ENCODE results near the gene ACVR1C. TPM values are rescaled to one million over a fixed set of nuclear protein-coding genes. Genes with fewer than 3 reads are reported as not detected.

Gene ACVR1C
- 1.1 TPM for total RNA-seq
- long read RNA-seq, result 0 reads

DNA sequence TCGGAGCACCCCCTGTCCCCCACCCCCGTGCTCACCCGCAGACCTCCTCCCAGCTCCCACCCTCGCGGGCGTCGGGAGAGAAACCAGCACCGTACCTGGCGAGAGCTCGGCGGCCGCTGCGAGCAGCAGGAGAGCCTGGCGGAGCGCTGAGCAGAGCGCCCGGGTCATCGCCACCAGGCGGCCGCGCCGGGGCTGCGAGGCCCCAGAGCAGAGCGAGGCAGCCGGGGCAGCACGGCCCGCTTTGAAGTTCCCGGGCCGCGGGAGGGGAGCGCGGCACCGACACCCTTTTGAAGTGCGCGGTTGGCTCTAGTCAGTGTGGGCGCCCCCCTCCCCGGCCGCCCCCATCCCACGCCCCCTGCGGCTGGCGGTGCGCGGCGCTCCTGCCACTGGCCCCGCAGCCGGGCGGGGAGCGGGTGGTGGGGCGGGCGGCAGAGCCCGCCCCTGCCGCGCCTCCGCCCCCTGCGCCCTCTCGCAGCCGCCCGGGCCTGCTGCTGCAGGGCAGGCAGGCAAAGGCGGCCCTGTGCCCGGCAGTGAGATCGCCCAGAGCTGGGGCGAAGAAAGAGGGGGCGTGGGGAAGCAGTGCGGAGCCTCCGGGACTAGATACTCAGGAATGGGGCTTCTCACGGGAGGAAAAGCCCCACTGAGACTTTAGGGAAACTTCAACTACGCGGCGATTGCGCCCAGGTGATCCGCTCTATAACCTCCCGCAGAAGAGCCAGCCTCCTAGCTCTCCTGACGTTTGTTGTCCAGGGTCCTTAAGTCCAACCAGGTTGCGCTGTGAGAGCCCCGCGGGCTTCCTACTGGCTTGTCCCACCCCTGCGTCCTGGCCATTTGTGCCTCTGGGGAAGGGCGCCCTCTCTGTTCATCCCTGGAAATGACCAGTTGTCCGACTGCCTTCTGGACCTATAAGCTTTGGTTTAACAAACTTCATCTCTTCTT lies at the start of gene ACVR1C:
TSS of gene ACVR1C (minus strand) at position 388 of the 939 bp plus-strand sequence. CDS start at position 168, 220 bp downstream.
- no peaks in the 10 kb centered on the region for H3K36me3 ChIP-seq
- ATAC-seq (peak; percentile 93), DNase-seq (peak; percentile 86)
- peak within 1 kb of the TSS; percentile 56 for H3K4me3 ChIP-seq
- TF ChIP-seq, protein P1, sequence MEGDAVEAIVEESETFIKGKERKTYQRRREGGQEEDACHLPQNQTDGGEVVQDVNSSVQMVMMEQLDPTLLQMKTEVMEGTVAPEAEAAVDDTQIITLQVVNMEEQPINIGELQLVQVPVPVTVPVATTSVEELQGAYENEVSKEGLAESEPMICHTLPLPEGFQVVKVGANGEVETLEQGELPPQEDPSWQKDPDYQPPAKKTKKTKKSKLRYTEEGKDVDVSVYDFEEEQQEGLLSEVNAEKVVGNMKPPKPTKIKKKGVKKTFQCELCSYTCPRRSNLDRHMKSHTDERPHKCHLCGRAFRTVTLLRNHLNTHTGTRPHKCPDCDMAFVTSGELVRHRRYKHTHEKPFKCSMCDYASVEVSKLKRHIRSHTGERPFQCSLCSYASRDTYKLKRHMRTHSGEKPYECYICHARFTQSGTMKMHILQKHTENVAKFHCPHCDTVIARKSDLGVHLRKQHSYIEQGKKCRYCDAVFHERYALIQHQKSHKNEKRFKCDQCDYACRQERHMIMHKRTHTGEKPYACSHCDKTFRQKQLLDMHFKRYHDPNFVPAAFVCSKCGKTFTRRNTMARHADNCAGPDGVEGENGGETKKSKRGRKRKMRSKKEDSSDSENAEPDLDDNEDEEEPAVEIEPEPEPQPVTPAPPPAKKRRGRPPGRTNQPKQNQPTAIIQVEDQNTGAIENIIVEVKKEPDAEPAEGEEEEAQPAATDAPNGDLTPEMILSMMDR (IDR thresholded peaks at IDR 0.05), result peak; percentile 48
- intact Hi-C loops (cut with DNase I), result no loop called here
- peaks cover 12% of the 10 kb centered on the region for H3K4me1 ChIP-seq
- no peaks in the 10 kb centered on the region for H3K9me3 ChIP-seq
- H3K27ac ChIP-seq, result no peak within 1 kb of the TSS
- H3K27me3 ChIP-seq, result peaks cover 5% of the 10 kb centered on the region

DNA sequence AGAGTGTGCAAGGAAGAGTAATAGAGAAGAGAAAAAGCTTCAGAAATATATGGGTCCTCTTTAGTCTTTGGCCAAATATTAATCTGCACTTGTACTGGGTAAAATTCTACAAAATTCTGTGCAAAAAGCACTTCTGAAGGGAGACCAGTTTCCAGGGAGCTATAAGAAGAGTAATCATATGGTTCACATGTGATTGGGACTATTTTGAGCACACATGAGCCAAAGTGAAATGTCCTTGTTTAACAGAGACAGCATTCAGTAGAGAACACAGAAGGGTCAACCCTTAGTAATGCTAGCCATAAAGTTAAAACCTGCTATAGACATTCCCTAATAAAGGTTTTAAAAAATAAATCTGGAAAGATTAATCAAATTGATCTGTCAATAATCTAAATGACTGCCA lies 49.3 kb upstream of the ACVR1C start:
- no peak for ATAC-seq
- no peaks in the 10 kb centered on the region for H3K4me1 ChIP-seq
- H3K27ac ChIP-seq, result no peak overlapping the region
- no peaks in the 10 kb centered on the region for H3K36me3 ChIP-seq
- DNase-seq, result no peak
- no peak overlapping the region for H3K4me3 ChIP-seq
- no peaks in the 10 kb centered on the region for H3K9me3 ChIP-seq
- intact Hi-C loops (cut with DNase I), result no loop called here
- TF ChIP-seq, protein P1 (IDR thresholded peaks at IDR 0.05), result no peak
- no peaks in the 10 kb centered on the region for H3K27me3 ChIP-seq

DNA sequence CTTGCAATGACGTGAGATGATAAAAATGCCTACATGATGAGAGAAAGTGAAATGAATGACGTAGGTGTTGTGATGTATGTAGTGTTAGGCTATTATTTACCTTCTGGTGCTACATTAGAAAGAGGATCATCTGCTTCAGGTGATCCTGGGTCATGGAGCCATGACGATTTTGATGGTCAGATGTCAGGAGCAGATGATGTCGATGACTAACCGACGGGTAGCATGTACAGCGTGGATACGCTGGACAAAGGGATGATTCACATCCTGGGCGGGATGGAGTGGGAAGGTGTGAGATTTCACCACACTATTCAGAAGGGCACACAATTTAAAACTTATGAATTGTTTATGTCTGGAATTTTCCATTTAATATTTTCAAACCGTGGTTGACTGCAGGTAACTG lies 43.5 kb upstream of the ACVR1C start:
- TF ChIP-seq, protein P1 (IDR thresholded peaks at IDR 0.05), result no peak
- intact Hi-C loops (cut with DNase I), result no loop called here
- Histone ChIP-seq H3K9me3 (no peaks in the 10 kb centered on the region), H3K4me3 (no peak overlapping the region), H3K27me3 (no peaks in the 10 kb centered on the region), H3K4me1 (no peaks in the 10 kb centered on the region), H3K27ac (no peak overlapping the region), H3K36me3 (no peaks in the 10 kb centered on the region)
- ATAC-seq (no peak), DNase-seq (no peak)

DNA sequence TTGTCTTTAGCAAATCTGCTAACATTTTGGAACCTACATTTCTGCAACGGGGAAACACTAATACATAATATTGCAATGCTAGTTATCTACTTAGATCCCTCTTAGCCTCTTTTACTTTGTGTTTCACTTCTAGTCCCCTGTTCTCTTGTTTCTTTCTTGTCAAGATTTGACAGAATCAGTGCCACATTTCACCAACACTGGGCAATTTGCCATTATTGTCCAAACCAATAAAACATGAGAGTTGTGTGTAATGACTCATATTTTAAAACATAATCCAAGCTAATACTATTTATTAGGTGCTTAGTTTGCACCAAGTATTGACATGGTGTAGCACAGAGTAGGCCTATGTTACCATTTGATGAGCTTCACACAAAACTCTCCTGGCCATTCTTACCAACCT lies 33.7 kb upstream of the ACVR1C start:
- peaks cover 6% of the 10 kb centered on the region for H3K9me3 ChIP-seq
- no peaks in the 10 kb centered on the region for H3K4me1 ChIP-seq
- DNase-seq, result no peak
- no peak for ATAC-seq
- no peaks in the 10 kb centered on the region for H3K27me3 ChIP-seq
- TF ChIP-seq, protein P1 (IDR thresholded peaks at IDR 0.05), result no peak
- no peak overlapping the region for H3K27ac ChIP-seq
- intact Hi-C loops (cut with DNase I), result no loop called here
- no peaks in the 10 kb centered on the region for H3K36me3 ChIP-seq
- H3K4me3 ChIP-seq, result no peak overlapping the region

DNA sequence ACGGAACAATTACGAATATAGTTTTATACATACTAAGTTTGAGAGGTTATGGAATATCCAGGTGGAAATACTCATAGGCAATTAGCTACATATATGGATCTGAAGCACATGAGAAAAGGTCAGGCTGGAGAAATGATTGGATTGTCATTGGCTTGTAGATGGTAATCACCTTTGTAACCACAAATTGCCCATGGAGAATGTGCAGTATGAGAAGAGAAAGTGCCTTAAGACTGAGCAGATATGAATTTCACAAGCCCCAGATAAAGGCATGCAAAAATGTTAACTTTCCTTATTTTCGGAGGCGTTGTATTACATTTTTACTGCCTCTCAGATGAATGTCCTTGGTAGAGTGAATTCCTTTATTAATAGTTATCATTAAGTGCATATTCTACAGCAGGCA lies 33.1 kb upstream of the ACVR1C start:
- TF ChIP-seq, protein P1 (IDR thresholded peaks at IDR 0.05), result no peak
- intact Hi-C loops (cut with DNase I), result no loop called here
- ATAC-seq, result no peak

More for the DNA sequence above, 33.1 kb upstream of the ACVR1C start:
- no peak overlapping the region for H3K4me3 ChIP-seq
- no peaks in the 10 kb centered on the region for H3K36me3 ChIP-seq
- no peak for DNase-seq
- H3K9me3 ChIP-seq, result peaks cover 6% of the 10 kb centered on the region
- no peaks in the 10 kb centered on the region for H3K4me1 ChIP-seq
- H3K27ac ChIP-seq, result no peak overlapping the region
- no peaks in the 10 kb centered on the region for H3K27me3 ChIP-seq
